Fibroblast of lung (primary cell): ENCODE results near the gene KIF26B.

Experiments used
- CTCF ChIP-seq, 2 donors: IDR thresholded peaks in 1 of 2; conservative IDR thresholded peaks in 1 of 2; 1 replicate in 1 of 2; 2 replicates in 1 of 2; pipeline ENCODE4 v1.5.1; 2011 to 2012; ENCODE audit warnings: low read length in 2 of 2, control low read depth in 1 of 2, inconsistent platforms in 1 of 2, low read depth in 1 of 2, mild to moderate bottlenecking in 1 of 2
- EZH2 ChIP-seq: IDR thresholded peaks from 2 replicates; pipeline ENCODE4 v1.5.1; 2012; ENCODE audit warnings: low read length, control low read depth, mild to moderate bottlenecking; ENCODE audit errors: missing control alignments

- TF ChIP-seq CTCF (conservative IDR thresholded peaks at IDR 0.05 in 1 of 2, IDR thresholded peaks at IDR 0.05 in 1 of 2; ENCODE audit: low read depth in 1 of 2, low read length in 2 of 2) (no peak), EZH2 (no peak)
Measured at GRCh38 chr1:245678860-245679411, 524.2 kb downstream of the KIF26B start.
